ENCODE results near the gene TEKTIP1. TPM values are rescaled to one million over a fixed set of nuclear protein-coding genes. Genes with fewer than 3 reads are reported as not detected.

The TEKTIP1 gene
- total RNA-seq, 4 donors from 2014 or later: 2.5 to 5.2 TPM; not detected in 2

- peaks cover 3 to 17% (median 8%) of the 10 kb centered on the region in 4 donors for H3K4me1 ChIP-seq
- H3K27me3 ChIP-seq: peaks cover 30% of the 10 kb centered on the region
- H3K9me3 ChIP-seq: no peaks in the 10 kb centered on the region
- WGBS, 2 donors (ENCODE audit: low coverage in 1 of 2): 94 to 100% methylated on average over 3 to 20 of the region's 22 CpGs
- no peaks in the 10 kb centered on the region for H3K36me3 ChIP-seq
- TF ChIP-seq POLR2AphosphoS5 (IDR thresholded peaks at IDR 0.05) (no peak), EP300 (IDR thresholded peaks at IDR 0.05; ENCODE audit: low read depth) (no peak), CTCF (IDR thresholded peaks at IDR 0.05) (no peak)
- intact Hi-C loops (cut with DNase I; ENCODE audit: low total_unique reads) (no loop called here), in situ Hi-C loops (cut with MboI; ENCODE audit: low pct_ligation_motif_present in 1 of 4, low pct_unique_long_range_greater_than_20kb in 1 of 4, low sequenced_read_pairs in 3 of 4) (no loop called here)
- DNase-seq: no peak
- H3K4me3 ChIP-seq: no peak overlapping the region
- no peak overlapping the region for H3K27ac ChIP-seq
Measured at GRCh38 chr19:3589949-3590348, 51.0 kb downstream of the TEKTIP1 start.

- intact Hi-C loops (cut with DNase I; ENCODE audit: low total_unique reads): no loop called here
Measured at GRCh38 chr19:3590991-3591659, 52.2 kb downstream of the TEKTIP1 start.

GRCh38 chr19:3591876-3592613 lies 53.1 kb downstream of the TEKTIP1 start:
- H3K4me3 ChIP-seq: no peak overlapping the region
- no peak for TF ChIP-seq POLR2AphosphoS5 (IDR thresholded peaks at IDR 0.05)
- no peak for TF ChIP-seq POLR2A (IDR thresholded peaks at IDR 0.05)
- 83% methylated on average over 8 of the region's 9 CpGs; no CpG with 5 or more reads in 1 of the 2 donors for WGBS, 2 donors (ENCODE audit: low coverage in 1 of 2)

More at GRCh38 chr19:3590991-3591659, 52.2 kb downstream of the TEKTIP1 start:
- no peak for TF ChIP-seq POLR2A (IDR thresholded peaks at IDR 0.05)
- TF ChIP-seq EP300 (IDR thresholded peaks at IDR 0.05; ENCODE audit: low read depth): no peak
- no peak for TF ChIP-seq POLR2AphosphoS5 (IDR thresholded peaks at IDR 0.05)
- TF ChIP-seq CTCF (IDR thresholded peaks at IDR 0.05): no peak
- H3K27ac ChIP-seq: no peak overlapping the region
- no peak for DNase-seq
- H3K4me3 ChIP-seq: no peak overlapping the region
- no peaks in the 10 kb centered on the region for H3K9me3 ChIP-seq
- H3K27me3 ChIP-seq: peaks cover 18% of the 10 kb centered on the region
- no peaks in the 10 kb centered on the region for H3K36me3 ChIP-seq
- in situ Hi-C loops (cut with MboI; ENCODE audit: low pct_ligation_motif_present in 1 of 4, low pct_unique_long_range_greater_than_20kb in 1 of 4, low sequenced_read_pairs in 3 of 4): no loop called here
- WGBS, 2 donors (ENCODE audit: low coverage in 1 of 2): 87% methylated on average over 7 of the region's 8 CpGs; no CpG with 5 or more reads in 1 of the 2 donors
- peaks cover 0 to 9% (median under 1%) of the 10 kb centered on the region in 4 donors for H3K4me1 ChIP-seq

GRCh38 chr19:3593156-3593555 lies 54.2 kb downstream of the TEKTIP1 start:
- intact Hi-C loops (cut with DNase I; ENCODE audit: low total_unique reads): no loop called here
- no peak for TF ChIP-seq POLR2AphosphoS5 (IDR thresholded peaks at IDR 0.05)
- no peak for TF ChIP-seq CTCF (IDR thresholded peaks at IDR 0.05)
- no peak for TF ChIP-seq POLR2A (IDR thresholded peaks at IDR 0.05)
- no peak for TF ChIP-seq EP300 (IDR thresholded peaks at IDR 0.05; ENCODE audit: low read depth)
- H3K4me1 ChIP-seq: no peaks in the 10 kb centered on the region
- H3K27me3 ChIP-seq: peaks cover 11% of the 10 kb centered on the region
- no peaks in the 10 kb centered on the region for H3K36me3 ChIP-seq
- H3K27ac ChIP-seq: no peak overlapping the region
- in situ Hi-C loops (cut with MboI; ENCODE audit: low pct_ligation_motif_present in 1 of 4, low pct_unique_long_range_greater_than_20kb in 1 of 4, low sequenced_read_pairs in 3 of 4): no loop called here
- DNase-seq: no peak
- H3K9me3 ChIP-seq: no peaks in the 10 kb centered on the region
- H3K4me3 ChIP-seq: no peak overlapping the region
- 47% methylated on average over 11 of the region's 11 CpGs; no CpG with 5 or more reads in 1 of the 2 donors for WGBS, 2 donors (ENCODE audit: low coverage in 1 of 2)

More at GRCh38 chr19:3591876-3592613, 53.1 kb downstream of the TEKTIP1 start:
- in situ Hi-C loops (cut with MboI; ENCODE audit: low pct_ligation_motif_present in 1 of 4, low pct_unique_long_range_greater_than_20kb in 1 of 4, low sequenced_read_pairs in 3 of 4) (no loop called here), intact Hi-C loops (cut with DNase I; ENCODE audit: low total_unique reads) (no loop called here)
- Histone ChIP-seq H3K36me3 (no peaks in the 10 kb centered on the region), H3K27ac (no peak overlapping the region), H3K27me3 (peaks cover 11% of the 10 kb centered on the region), H3K4me1 (peaks cover 0 to under 1% (median 0%) of the 10 kb centered on the region in 4 donors), H3K9me3 (no peaks in the 10 kb centered on the region)
- no peak for DNase-seq

Small RNA genes lying within 50 kb of the gene (small RNA-seq; reads per million reads assigned to genes)
- gene AC005786.1 (0 reads per million in 4 donors), gene RF00212 (0 reads per million in 4 donors)

Other genes with a start within 250 kb of the TEKTIP1 start
- gene NFIC, start 172.6 kb upstream of the TEKTIP1 start, total RNA-seq: 100 to 1,000 TPM in 1 of 4 donors, 10 to 100 TPM in 3; 39.9 to 145 (median 68.1) TPM
- 100 to 1,000 TPM in 1 of 4 donors, 10 to 100 TPM in 3; 18.7 to 100 (median 85.5) TPM for gene SMIM24, start 58.6 kb upstream of the TEKTIP1 start, total RNA-seq
- 10 to 100 TPM in 1 of 4 donors, 1 to 10 TPM in 1, not detected in 2; 4.1 to 15.3 TPM for gene SMIM44, start 55.7 kb upstream of the TEKTIP1 start, total RNA-seq
- 10 to 100 TPM in 2 of 4 donors, 1 to 10 TPM in 2; 7.2 to 13.5 (median 10.8) TPM for gene DOHH, start 38.5 kb upstream of the TEKTIP1 start, total RNA-seq
- gene FZR1, start 32.9 kb upstream of the TEKTIP1 start, total RNA-seq: 100 to 1,000 TPM in 1 of 4 donors, 10 to 100 TPM in 3; 29.1 to 107 (median 35.3) TPM
- gene MFSD12, start 18.4 kb downstream of the TEKTIP1 start, total RNA-seq: 100 to 1,000 TPM in 1 of 4 donors, 10 to 100 TPM in 3; 35.2 to 214 (median 49.2) TPM
- 100 to 1,000 TPM in 3 of 4 donors, 10 to 100 TPM in 1; 88.9 to 555 (median 130) TPM for gene HMG20B, start 33.8 kb downstream of the TEKTIP1 start, total RNA-seq
- gene GIPC3, start 46.3 kb downstream of the TEKTIP1 start, total RNA-seq: under 1 TPM in 3 of 4 donors, not detected in 1; 0.14 to 0.95 (median 0.60) TPM
- under 1 TPM in 2 of 4 donors, not detected in 2; 0.27 to 0.79 TPM for gene TBXA2R, start 67.7 kb downstream of the TEKTIP1 start, total RNA-seq
- gene CACTIN, start 87.6 kb downstream of the TEKTIP1 start, total RNA-seq: 10 to 100 TPM; 21.9 to 88.4 (median 53.0) TPM
- 10 to 100 TPM; 25.4 to 91.1 (median 36.4) TPM for gene PIP5K1C, start 161.3 kb downstream of the TEKTIP1 start, total RNA-seq
- 100 to 1,000 TPM; 234 to 894 (median 282) TPM for gene TJP3, start 169.2 kb downstream of the TEKTIP1 start, total RNA-seq
- 100 to 1,000 TPM in 2 of 4 donors, 10 to 100 TPM in 2; 24.0 to 284 (median 95.7) TPM for gene APBA3, start 222.5 kb downstream of the TEKTIP1 start, total RNA-seq
- 10 to 100 TPM; 38.0 to 72.2 (median 52.1) TPM for gene MRPL54, start 223.5 kb downstream of the TEKTIP1 start, total RNA-seq
- gene RAX2, start 233.1 kb downstream of the TEKTIP1 start, total RNA-seq: not detected
- 1 to 10 TPM in 2 of 4 donors, under 1 TPM in 1, not detected in 1; 0.60 to 6.1 (median 2.9) TPM for gene MATK, start 247.2 kb downstream of the TEKTIP1 start, total RNA-seq